Inflammatory macrophage treated with lipopolysaccharide for 1 hour (primary cell): Measurements from ENCODE around the gene SMOC1.

Experiments
- DNase-seq, 2 donors: peaks; one replicate each; pipeline ENCODE4 v3.0.0-alpha.2; 2020 to 2022

SMOC1 gene

GRCh38 chr14:69945912-69946311 is 66.7 kb downstream of the SMOC1 start:
- no peak for DNase-seq

DNA sequence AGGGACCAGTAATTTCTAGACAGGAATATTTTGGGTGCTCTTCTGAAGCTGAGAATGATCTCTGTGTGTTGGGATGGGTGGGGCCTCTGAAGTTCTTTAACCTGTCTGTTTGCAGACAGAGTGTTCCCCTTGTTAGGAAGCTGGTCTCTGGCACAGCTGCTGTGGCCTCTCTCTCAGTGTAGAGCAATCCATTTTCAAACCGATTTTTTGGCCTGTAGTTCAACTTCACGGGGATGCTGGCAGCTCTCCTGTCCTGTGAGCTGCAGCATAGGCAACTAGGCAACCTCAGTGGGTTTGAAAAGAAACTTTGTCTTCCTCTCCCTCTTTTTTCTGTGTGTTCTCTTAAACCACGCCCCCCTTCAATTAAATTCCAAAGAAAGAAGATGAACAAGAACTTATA is 69.1 kb downstream of the SMOC1 start:
- DNase-seq: no peak

DNA sequence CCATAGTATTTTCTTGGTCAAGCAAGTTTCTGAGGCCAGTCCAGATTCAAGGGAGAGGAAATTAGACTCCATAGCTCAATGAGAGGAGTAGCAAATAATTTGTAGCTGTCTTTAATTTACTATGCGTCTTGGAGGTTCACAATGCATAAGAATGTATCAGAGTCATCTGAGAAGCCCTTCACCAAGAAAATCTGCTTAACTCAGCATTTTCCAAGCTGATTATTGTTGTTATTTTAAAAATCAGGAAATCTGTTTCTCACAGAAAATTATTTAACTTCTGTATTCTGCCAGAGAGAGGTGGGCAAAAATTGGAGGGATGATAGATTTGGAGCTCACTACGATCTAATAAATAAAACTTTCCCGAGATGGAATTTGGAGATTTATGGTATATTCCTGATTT is 72.0 kb downstream of the SMOC1 start:
- no peak for DNase-seq

- DNase-seq: no peak
These were observed 72.7 kb downstream of the SMOC1 start for GRCh38 chr14:69951935-69952334.

- no peak for DNase-seq
These were observed 74.2 kb downstream of the SMOC1 start for GRCh38 chr14:69953266-69953915.

GRCh38 chr14:69955855-69956845 is 76.9 kb downstream of the SMOC1 start:
- DNase-seq: no peak

DNA sequence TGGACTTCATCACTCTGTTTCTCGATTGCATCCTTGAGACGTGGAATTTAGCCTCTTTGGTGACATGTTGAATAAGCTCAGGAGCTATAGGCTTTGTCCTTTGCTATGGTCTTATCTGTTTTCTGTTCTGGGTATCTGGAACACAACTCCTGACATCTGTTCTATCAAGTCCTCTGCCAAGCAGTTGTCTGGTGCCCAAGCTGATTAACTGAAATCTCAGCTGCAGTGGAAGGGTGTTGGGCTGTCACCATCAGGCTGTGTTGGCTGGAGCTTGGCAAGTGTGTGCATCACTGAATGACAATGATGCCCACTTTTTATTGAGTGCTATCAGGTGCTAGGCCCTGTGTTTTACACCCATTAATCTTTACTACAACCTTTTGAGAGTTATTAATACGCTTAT is 77.8 kb downstream of the SMOC1 start:
- no peak for DNase-seq

DNA sequence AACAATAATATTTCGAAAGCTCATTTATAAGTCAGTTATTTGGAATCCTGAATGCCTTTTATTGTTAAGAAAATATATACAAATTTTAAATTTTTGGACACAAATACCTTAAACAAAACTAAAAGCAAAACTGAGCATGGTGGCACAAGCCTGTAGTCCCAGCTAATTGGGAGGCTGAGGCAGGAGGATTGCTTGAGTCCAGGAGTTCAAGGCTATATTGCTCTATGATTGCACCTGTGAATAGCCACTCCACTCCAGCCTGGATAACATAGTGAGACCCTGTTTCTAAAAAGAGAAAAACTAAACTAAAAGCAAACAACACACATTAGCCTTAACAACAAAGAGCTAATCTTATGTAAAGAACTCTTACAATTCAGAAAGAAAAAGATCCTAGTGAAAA is 78.8 kb downstream of the SMOC1 start:
- DNase-seq: no peak

- DNase-seq: no peak
These were observed 79.9 kb downstream of the SMOC1 start for GRCh38 chr14:69959136-69959535.

DNA sequence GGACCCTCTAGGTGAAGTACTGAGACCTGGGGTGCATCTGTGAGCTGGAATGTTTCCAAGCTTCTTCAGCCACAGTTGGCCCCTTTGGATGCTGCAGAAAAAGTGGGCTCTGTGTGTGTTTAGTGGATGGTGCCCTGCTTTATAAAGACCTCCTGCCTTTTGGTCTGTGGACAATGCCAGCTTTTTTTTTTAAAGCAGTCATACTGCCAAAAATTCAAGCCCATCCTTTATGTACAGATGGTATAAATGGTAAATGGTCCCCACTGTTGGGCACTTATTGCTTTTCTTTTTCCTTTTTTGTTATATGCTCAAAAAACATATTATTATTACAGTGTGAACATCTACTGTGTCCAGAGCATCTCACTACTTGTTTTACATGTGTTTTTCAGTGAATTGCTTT is 81.1 kb downstream of the SMOC1 start:
- DNase-seq: no peak

- DNase-seq: no peak
These were observed 84.8 kb downstream of the SMOC1 start for GRCh38 chr14:69963966-69964365.

DNA sequence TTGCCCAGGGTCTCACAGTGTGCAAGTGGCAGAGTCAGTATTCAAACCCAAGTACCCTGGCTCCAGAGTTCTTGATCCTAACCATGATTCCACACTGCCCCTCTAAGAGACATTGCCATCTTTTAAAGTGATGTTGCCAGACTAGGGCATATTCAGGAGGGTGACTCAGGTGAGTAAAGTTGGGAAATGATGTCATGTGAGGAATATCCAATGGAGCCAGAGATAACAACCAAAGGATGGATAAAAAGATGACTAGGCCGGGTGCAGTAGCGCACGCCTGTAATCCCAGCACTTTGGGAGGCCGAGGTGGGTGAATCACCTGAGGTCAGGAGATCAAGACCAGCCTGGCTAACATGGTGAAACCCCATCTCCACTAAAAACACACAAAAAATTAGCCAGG is 85.6 kb downstream of the SMOC1 start:
- DNase-seq: no peak

DNA sequence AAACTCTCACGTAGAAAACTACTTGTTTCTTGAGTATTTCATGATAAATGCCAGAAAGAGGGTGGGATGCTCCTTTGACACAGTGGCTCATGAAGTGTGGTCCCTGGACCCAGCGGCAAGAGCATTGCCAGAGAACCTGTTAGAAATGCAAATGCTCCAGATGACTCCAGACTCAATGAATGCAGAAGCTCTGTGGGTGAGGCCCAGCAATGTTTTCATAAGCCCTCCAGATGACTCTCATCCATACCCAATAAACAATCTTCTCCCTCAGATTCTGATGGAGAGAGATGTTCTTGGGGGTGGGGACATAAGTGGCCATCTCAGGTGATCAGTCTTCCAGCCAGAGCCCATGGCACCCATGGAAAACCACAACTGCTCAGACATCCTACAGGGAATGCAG is 88.9 kb downstream of the SMOC1 start:
- no peak for DNase-seq

GRCh38 chr14:69968681-69969080 is 89.5 kb downstream of the SMOC1 start:
- no peak for DNase-seq

- no peak for DNase-seq
These were observed 93.5 kb downstream of the SMOC1 start for GRCh38 chr14:69972755-69973154.

DNA sequence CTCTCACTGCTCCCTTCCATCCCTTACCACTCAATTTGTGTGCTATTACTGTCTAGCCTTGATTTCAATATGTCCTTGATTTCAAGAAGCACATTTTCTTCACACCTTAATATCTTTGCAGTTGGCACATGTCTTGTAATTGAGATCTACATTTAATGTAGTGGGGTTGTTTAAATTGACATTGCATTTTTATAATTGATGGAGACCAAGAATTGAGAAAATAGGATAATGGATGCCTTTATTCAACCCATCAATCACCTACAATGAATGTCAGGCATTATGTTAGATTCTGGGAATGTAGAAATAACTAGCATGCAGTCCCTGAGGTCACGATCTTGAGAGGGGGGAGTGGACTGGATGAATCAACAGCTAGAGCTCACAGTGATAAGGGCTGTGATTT is 94.6 kb downstream of the SMOC1 start:
- no peak for DNase-seq

DNA sequence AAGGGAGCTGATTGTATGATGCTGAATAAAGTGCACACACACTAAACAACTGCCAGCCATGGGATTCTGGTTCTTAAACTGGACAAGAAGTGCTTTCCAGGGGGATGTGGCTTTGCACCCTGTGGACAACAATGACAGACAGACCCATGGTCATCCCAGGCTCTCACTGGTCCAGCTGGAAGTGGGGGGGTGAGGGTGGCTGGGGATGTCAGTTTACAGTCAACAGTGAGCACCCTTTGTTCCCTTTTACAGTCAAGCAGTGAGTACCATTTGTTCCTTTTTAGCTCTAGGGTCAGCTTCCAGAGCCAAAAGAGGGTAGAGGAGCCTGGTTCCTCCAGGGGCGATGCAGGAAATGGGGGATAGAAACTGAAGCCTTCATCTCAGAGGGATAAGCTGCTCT is 100.7 kb downstream of the SMOC1 start:
- DNase-seq: no peak

DNA sequence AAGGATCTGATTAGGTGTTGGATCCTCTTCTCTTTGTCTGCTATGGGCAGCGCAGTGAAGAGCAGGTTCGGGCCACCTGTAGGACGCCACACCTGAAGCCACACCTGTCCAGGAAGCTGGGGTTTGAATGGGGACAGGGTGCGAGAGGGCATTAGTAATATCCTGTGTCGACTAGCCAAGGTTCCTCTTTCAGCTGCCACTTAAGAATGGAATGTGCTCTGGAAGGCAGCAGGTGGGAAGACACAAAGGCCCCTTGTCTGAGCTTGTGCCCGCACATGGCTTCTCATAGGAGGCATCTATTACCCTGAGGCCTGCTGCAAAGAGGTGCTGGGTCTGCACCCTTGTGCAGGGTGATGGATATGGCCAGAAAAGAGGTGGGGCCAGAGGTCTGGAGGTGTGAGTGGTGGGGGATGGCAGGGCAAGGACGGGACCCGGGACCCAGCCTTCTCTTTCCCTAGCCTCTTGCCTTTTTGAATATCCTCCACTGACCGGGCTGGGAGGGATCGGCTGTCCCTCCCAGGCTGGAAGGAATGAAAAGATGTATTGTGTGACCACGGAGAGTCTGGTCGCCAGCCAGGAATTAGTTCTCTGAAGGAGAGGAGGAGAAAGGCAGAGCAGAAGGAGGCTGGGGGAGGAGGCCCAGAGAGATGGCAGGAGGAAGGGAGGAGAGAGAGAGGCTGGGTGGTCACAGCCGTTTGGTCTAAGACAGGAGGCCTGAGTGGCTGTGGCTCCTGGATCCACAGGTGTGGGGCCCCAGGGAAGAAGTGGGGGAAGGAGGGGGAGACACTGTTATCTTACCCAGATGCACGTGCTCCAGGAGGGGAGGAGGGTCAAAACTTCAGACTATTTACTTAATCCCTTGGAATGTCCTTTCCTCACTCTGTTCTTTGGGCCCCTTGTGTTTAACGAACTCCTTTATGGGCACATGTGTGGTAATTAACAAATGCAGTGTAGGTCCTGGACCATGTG is 101.5 kb downstream of the SMOC1 start:
- DNase-seq: no peak

DNA sequence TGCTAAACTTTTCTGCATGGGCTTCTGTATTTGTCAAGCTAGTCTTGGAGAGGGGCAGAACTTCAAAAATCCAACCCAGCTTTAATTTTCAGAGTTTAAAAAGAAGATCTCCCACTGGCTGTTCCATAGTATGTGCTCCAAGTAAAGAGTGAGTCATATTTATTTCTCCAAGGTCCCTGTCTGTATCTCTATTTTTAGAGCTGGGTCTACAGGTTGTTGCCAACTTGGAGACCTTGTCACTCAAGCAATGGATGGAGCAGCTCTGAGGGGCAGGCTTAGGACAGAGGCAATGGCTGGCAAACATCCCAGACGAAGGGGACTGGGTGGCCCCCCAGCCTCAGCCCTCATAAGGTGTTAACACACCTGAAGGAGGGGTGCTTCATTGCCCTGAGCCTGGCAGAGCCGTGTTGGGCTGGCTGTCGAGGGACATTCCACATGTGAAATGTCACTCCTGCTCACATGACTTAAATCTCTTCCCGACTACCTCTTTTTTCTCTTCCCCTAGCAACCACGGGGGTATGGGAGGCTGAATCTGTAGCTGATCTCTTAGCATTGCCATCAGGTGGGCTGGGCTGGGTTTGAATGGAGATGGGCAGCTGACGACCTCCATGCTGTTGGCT is 103.1 kb downstream of the SMOC1 start:
- no peak for DNase-seq

GRCh38 chr14:69982886-69983285 is 103.7 kb downstream of the SMOC1 start:
- no peak for DNase-seq

- DNase-seq: no peak
These were observed 104.1 kb downstream of the SMOC1 start for GRCh38 chr14:69983317-69983716.

DNA sequence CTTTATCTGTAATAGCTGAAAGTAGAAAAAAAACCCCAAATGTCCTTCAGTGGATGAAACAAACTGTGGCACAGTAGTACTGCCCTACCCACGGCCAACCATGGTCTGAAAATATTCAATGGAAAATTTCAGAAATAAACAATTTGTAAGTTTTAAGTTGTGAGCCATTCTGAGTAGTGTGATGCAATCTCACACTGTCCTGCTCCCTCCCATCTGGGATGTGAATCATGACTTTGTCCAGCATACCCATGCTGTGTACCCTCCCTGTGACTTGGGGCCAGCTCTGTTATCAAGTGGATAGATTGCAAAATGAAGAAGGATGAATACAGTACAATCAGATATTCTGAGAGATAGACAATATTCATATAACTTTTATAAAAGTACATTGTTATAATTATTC is 106.2 kb downstream of the SMOC1 start:
- DNase-seq: no peak

DNA sequence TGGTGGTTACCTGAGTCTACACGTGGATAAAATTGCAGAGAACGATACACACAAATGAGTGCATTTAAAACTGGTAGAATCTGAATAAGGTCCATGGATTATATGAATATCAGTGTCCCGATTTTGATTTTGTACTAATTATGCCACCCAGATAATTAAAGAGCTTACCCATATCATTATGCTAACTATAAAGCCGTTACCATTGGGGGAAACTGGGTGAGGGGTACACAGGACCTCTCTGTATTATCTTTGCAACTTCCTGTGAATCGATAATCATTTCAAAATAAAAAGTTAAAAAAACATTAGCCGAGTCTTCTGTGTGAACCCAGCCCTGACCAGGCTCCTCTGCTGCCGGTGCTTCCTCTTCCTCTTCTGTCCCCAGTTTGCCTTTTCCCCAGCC is 107.1 kb downstream of the SMOC1 start:
- DNase-seq: no peak
